H1 (cell line): ENCODE results near the gene VPS11. TPM values are rescaled to one million over a fixed set of nuclear protein-coding genes. Genes with fewer than 3 reads are reported as not detected.

Source experiments
- CHD7 ChIP-seq: fragments of 300-600 bp; sonication (generic); IDR thresholded peaks from 2 replicates; pipeline ENCODE4 v1.7.1; 2012; ENCODE audit warnings: low read length, moderate library complexity, mild to moderate bottlenecking, inconsistent platforms; ENCODE audit not compliant: insufficient replicate concordance
- JUN ChIP-seq: IDR thresholded peaks from 2 replicates; pipeline ENCODE4 v1.6.1; 2011; ENCODE audit warnings: low read depth, mild to moderate bottlenecking, improper control_type of control experiment, low read length
- POLR2AphosphoS5 ChIP-seq: IDR thresholded peaks from 2 replicates; pipeline ENCODE4 v1.6.1; 2011; ENCODE audit warnings: low read depth, low read length
- SIRT6 ChIP-seq: IDR thresholded peaks from one replicate; pipeline ENCODE4 v1.7.1; 2012; ENCODE audit warnings: low read length, inconsistent platforms
- TCF12 ChIP-seq: IDR thresholded peaks from 2 replicates; pipeline ENCODE4 v1.6.1; 2011; ENCODE audit warnings: low read depth, mild to moderate bottlenecking, low read length
- YY1 ChIP-seq: IDR thresholded peaks from 2 replicates; pipeline ENCODE4 v1.6.1; 2011; ENCODE audit warnings: low read depth, mild to moderate bottlenecking, low read length
- polyA plus RNA-seq, 7 experiments: library from polyadenylated mRNA; depleted of rRNA in 3 of 7; stranded (reverse) in 5 of 7; unstranded in 2 of 7; fragments of >200 nt in 5 of 7; fragments of 200-250 nt in 2 of 7; gene quantifications; 1 replicate in 5 of 7; 2 replicates in 1 of 7; 4 replicates in 1 of 7; pipeline versions ENCODE4 v1.2.1 to v1.2.3, GENCODE V29; 2011 to 2013; ENCODE audit warnings: missing spikeins in 2 of 7, mixed read lengths in 2 of 7
- total RNA-seq: library from RNA; stranded (reverse); fragmentation: NEBNext Ultra II Directional; extraction: Animal tissue kit (Norgen Biotek cat#: 25700); gene quantifications from 2 replicates; pipeline ENCODE4 v1.2.1, GENCODE V29; 2021
- TF ChIP-seq, protein P1 (sequence below), 3 experiments: IDR thresholded peaks; 1 replicate in 2 of 3; 2 replicates in 1 of 3; pipeline versions ENCODE4 v1.5.1 to v1.6.1; 2011; ENCODE audit warnings: low read length in 3 of 3, mild to moderate bottlenecking in 3 of 3, inconsistent platforms in 2 of 3, low read depth in 1 of 3, moderate library complexity in 1 of 3; ENCODE audit not compliant: insufficient read depth in 1 of 3; ENCODE audit errors: control extremely low read depth in 1 of 3

VPS11 gene
- total and polyA plus RNA-seq, 2 of the 8 experiments (the other 6 are each of a cell fraction or from before 2014, with no cell fraction given), result 13.1 to 15.5 TPM

GRCh38 chr11:119025541-119025940, 42.1 kb upstream of the VPS11 start (continued):
- TF ChIP-seq CHD7 (no peak), JUN (no peak), SIRT6 (no peak), POLR2AphosphoS5 (no peak), YY1 (no peak), TCF12 (no peak)
- TF ChIP-seq, protein P1, sequence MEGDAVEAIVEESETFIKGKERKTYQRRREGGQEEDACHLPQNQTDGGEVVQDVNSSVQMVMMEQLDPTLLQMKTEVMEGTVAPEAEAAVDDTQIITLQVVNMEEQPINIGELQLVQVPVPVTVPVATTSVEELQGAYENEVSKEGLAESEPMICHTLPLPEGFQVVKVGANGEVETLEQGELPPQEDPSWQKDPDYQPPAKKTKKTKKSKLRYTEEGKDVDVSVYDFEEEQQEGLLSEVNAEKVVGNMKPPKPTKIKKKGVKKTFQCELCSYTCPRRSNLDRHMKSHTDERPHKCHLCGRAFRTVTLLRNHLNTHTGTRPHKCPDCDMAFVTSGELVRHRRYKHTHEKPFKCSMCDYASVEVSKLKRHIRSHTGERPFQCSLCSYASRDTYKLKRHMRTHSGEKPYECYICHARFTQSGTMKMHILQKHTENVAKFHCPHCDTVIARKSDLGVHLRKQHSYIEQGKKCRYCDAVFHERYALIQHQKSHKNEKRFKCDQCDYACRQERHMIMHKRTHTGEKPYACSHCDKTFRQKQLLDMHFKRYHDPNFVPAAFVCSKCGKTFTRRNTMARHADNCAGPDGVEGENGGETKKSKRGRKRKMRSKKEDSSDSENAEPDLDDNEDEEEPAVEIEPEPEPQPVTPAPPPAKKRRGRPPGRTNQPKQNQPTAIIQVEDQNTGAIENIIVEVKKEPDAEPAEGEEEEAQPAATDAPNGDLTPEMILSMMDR (IDR thresholded peaks at IDR 0.05; ENCODE audit: control extremely low read depth in 1 of 3, insufficient read depth in 1 of 3, low read depth in 1 of 3, low read length in 3 of 3), result no peak
